Loucy (cell line): ENCODE measurements around the gene TMF1.

Source experiments
- H2AFZ ChIP-seq: fragments of 200-600 bp; sonication (generic); 2 replicates; pipeline ENCODE4 v1.6.0; 2016; ENCODE audit warnings: antibody characterized with exemption, mild to moderate bottlenecking, low read length, moderate library complexity
- H3F3A ChIP-seq: fragments of 200-600 bp; 2 replicates; pipeline ENCODE4 v1.6.0; 2016; ENCODE audit warnings: antibody characterized with exemption, low read depth, mild to moderate bottlenecking
- H3K27me3 ChIP-seq: fragments of 200-600 bp; sonication (generic); 2 replicates; pipeline ENCODE4 v1.6.1; 2014; ENCODE audit warnings: low read length, mild to moderate bottlenecking; ENCODE audit not compliant: insufficient read depth, poor library complexity, severe bottlenecking
- H3K36me3 ChIP-seq: fragments of 200-600 bp; sonication (generic); 2 replicates; pipeline ENCODE4 v1.6.1; 2016; ENCODE audit warnings: low read length; ENCODE audit not compliant: insufficient read depth
- H3K4me1 ChIP-seq: fragments of 200-600 bp; sonication (generic); 2 replicates; pipeline ENCODE4 v1.5.1; 2014; ENCODE audit warnings: low read length, mild to moderate bottlenecking; ENCODE audit not compliant: insufficient read depth, poor library complexity, severe bottlenecking
- H3K4me2 ChIP-seq: fragments of 200-600 bp; sonication (generic); 2 replicates; pipeline ENCODE4 v1.6.0; 2014; ENCODE audit warnings: antibody characterized with exemption, low read length, low read depth, mild to moderate bottlenecking; ENCODE audit not compliant: poor library complexity, severe bottlenecking
- H3K4me3 ChIP-seq: fragments of 200-600 bp; sonication (generic); 2 replicates; pipeline ENCODE4 v1.5.1; 2014; ENCODE audit warnings: low read length, mild to moderate bottlenecking, mixed read lengths; ENCODE audit not compliant: poor library complexity, severe bottlenecking
- H3K79me2 ChIP-seq: fragments of 200-600 bp; sonication (generic); 2 replicates; pipeline ENCODE4 v1.6.1; 2014; ENCODE audit warnings: low read length; ENCODE audit not compliant: insufficient read depth
- H3K9ac ChIP-seq: fragments of 200-600 bp; sonication (generic); 2 replicates; pipeline ENCODE4 v1.6.0; 2014; ENCODE audit warnings: mild to moderate bottlenecking, low read depth, low read length, moderate library complexity; ENCODE audit not compliant: poor library complexity, severe bottlenecking
- H3K9me2 ChIP-seq: fragments of 200-600 bp; sonication (generic); replicated peaks from 2 replicates; pipeline ENCODE4 v1.6.1; 2016; ENCODE audit warnings: low read depth, low read length, mixed read lengths
- H3K9me3 ChIP-seq: fragments of 200-600 bp; sonication (generic); 2 replicates; pipeline ENCODE4 v1.6.1; 2014; ENCODE audit warnings: mild to moderate bottlenecking, antibody characterized with exemption, low read length, low read depth; ENCODE audit not compliant: insufficient read depth
- H4K20me1 ChIP-seq: fragments of 200-600 bp; sonication (generic); 2 replicates; pipeline ENCODE4 v1.6.0; 2014; ENCODE audit warnings: antibody characterized with exemption, low read length, mild to moderate bottlenecking; ENCODE audit not compliant: insufficient read depth, poor library complexity, severe bottlenecking
- CTCF ChIP-seq: fragments of 200-600 bp; sonication (generic); conservative IDR thresholded peaks from 2 replicates; pipeline ENCODE4 v1.5.1; 2014; ENCODE audit warnings: mild to moderate bottlenecking, antibody characterized with exemption, low read length
- EZH2phosphoT487 ChIP-seq: fragments of 200-600 bp; IDR thresholded peaks from 2 replicates; pipeline ENCODE4 v1.6.1; 2018; ENCODE audit warnings: antibody characterized with exemption, mild to moderate bottlenecking, moderate library complexity, borderline replicate concordance

The TMF1 gene

GRCh38 chr3:69058947-69059224 lies 6.8 kb upstream of the TMF1 start:
- H3F3A ChIP-seq = no peaks in the 10 kb centered on the region
- peaks cover 21% of the 10 kb centered on the region for H3K4me1 ChIP-seq
- no peak for TF ChIP-seq EZH2phosphoT487
- no peak for TF ChIP-seq CTCF
- H2AFZ ChIP-seq = no peak overlapping the region
- H3K4me2 ChIP-seq = peak overlapping the region; percentile 48
- no peaks in the 10 kb centered on the region for H3K79me2 ChIP-seq
- no peaks in the 10 kb centered on the region for H3K9me3 ChIP-seq
- H3K36me3 ChIP-seq = peaks cover 62% of the 10 kb centered on the region
- peak overlapping the region; percentile 46 for H3K9ac ChIP-seq
- no peaks in the 10 kb centered on the region for H3K27me3 ChIP-seq
- no peak overlapping the region for H3K4me3 ChIP-seq
- H4K20me1 ChIP-seq = no peaks in the 10 kb centered on the region
- no peaks in the 10 kb centered on the region for H3K9me2 ChIP-seq

GRCh38 chr3:69058180-69058946 lies 6.2 kb upstream of the TMF1 start:
- H3K4me3 ChIP-seq = peak overlapping the region; percentile 21
- H3K9me3 ChIP-seq = no peaks in the 10 kb centered on the region
- no peaks in the 10 kb centered on the region for H3K79me2 ChIP-seq
- TF ChIP-seq CTCF = no peak
- no peak for TF ChIP-seq EZH2phosphoT487
- H4K20me1 ChIP-seq = no peaks in the 10 kb centered on the region
- H3K9ac ChIP-seq = peak overlapping the region; percentile 46
- H3F3A ChIP-seq = no peaks in the 10 kb centered on the region
- no peak overlapping the region; the same call in 1 of the 2 replicates for H2AFZ ChIP-seq
- H3K27me3 ChIP-seq = no peaks in the 10 kb centered on the region
- no peaks in the 10 kb centered on the region for H3K9me2 ChIP-seq
- peaks cover 64% of the 10 kb centered on the region for H3K36me3 ChIP-seq
- peaks cover 16% of the 10 kb centered on the region for H3K4me1 ChIP-seq
- peak overlapping the region; percentile 48 for H3K4me2 ChIP-seq

GRCh38 chr3:69052472-69052898 lies 352 bp upstream of the TMF1 start:
- Histone ChIP-seq H3K9me2 (no peaks in the 10 kb centered on the region), H3K36me3 (peaks cover 30% of the 10 kb centered on the region; the same call in 1 of the 2 replicates), H3K9ac (peak overlapping the region; percentile 86), H3K79me2 (peaks cover 45% of the 10 kb centered on the region), H3K9me3 (no peaks in the 10 kb centered on the region), H3K27me3 (no peaks in the 10 kb centered on the region), H3K4me1 (peaks cover 30% of the 10 kb centered on the region), H4K20me1 (peaks cover 27% of the 10 kb centered on the region), H3K4me2 (peak overlapping the region; percentile 95), H2AFZ (peak overlapping the region; percentile 49), H3F3A (no peaks in the 10 kb centered on the region), H3K4me3 (peak overlapping the region; percentile 97)
- TF ChIP-seq CTCF (no peak), EZH2phosphoT487 (no peak)
